Endothelial cell of umbilical vein (primary cell): Measurements from ENCODE around the gene SLC25A44.
A peak's percentile ranks its signal among the peaks of the same experiment; 100 is the strongest.

Experiments
- POLR2A ChIP-seq: IDR thresholded peaks from 2 replicates; pipeline ENCODE4 v1.6.1; 2012; ENCODE audit warnings: low read depth, mild to moderate bottlenecking, control low read depth, low read length
- TF ChIP-seq, protein P1 (sequence below), 2 donors: IDR thresholded peaks; 1 replicate in 1 of 2; 2 replicates in 1 of 2; pipeline ENCODE4 v1.5.1; 2011; ENCODE audit warnings: low read length in 2 of 2, mild to moderate bottlenecking in 2 of 2, moderate library complexity in 2 of 2, control low read depth in 1 of 2, inconsistent platforms in 1 of 2, low read depth in 1 of 2; ENCODE audit not compliant: insufficient read depth in 1 of 2; ENCODE audit errors: extremely low read depth in 1 of 2

DNA sequence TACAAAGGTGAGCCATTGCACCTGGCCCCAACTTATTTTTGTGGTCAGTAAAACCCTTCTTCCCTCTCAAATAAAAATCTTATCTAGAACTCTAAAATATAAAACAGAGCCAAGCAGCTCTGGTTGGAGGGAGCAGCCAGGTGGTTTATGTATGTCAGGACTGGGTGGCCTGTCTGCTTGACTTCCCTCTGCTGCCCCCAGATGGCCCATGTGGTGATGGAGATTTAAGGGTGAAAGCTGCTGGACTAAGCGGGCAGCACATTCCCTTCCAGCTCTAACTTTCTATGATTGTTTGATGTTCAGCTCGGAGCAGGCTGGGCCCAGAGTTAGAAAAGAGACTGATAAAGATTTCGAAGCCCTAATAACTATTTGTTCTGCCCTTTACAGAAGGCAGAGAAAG, 65.9 kb downstream of the SLC25A44 start:
- TF ChIP-seq, protein P1, sequence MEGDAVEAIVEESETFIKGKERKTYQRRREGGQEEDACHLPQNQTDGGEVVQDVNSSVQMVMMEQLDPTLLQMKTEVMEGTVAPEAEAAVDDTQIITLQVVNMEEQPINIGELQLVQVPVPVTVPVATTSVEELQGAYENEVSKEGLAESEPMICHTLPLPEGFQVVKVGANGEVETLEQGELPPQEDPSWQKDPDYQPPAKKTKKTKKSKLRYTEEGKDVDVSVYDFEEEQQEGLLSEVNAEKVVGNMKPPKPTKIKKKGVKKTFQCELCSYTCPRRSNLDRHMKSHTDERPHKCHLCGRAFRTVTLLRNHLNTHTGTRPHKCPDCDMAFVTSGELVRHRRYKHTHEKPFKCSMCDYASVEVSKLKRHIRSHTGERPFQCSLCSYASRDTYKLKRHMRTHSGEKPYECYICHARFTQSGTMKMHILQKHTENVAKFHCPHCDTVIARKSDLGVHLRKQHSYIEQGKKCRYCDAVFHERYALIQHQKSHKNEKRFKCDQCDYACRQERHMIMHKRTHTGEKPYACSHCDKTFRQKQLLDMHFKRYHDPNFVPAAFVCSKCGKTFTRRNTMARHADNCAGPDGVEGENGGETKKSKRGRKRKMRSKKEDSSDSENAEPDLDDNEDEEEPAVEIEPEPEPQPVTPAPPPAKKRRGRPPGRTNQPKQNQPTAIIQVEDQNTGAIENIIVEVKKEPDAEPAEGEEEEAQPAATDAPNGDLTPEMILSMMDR (IDR thresholded peaks at IDR 0.05; ENCODE audit: extremely low read depth in 1 of 2, insufficient read depth in 1 of 2, low read depth in 1 of 2, low read length in 2 of 2), result peak in 1 of 2 donors; percentile 6
- TF ChIP-seq POLR2A, result no peak
